HEK293T (cell line): ENCODE results near the gene LAMA3.
A peak's percentile ranks its signal among the peaks of the same experiment; 100 is the strongest.

ENCODE experiments used
- CTCF ChIA-PET: fragments of 350-600 bp; formaldehyde crosslinking; extraction: SDS; loops from one replicate; lab custom pipeline; 2021; ENCODE audit warnings: antibody characterized with exemption, inconsistent platforms; lab: Yijun Ruan, JAX
- POLR2A ChIA-PET: fragments of 350-600 bp; formaldehyde crosslinking; extraction: SDS; loops from one replicate; lab custom pipeline; 2020; ENCODE audit warnings: antibody characterized with exemption, inconsistent platforms; lab: Yijun Ruan, JAX
- DNase-seq: peaks from one replicate; pipeline ENCODE4 v3.0.0; 2012; ENCODE audit warnings: mixed read lengths; ENCODE audit errors: extremely low spot score
- ARNT ChIP-seq: fragments of 450-650 bp; IDR thresholded peaks from 2 replicates; pipeline ENCODE4 v1.6.1; 2017; ENCODE audit warnings: mild to moderate bottlenecking
- BHLHE40 ChIP-seq: fragments of 450-650 bp; IDR thresholded peaks from 2 replicates; pipeline ENCODE4 v1.6.1; 2016; ENCODE audit warnings: mild to moderate bottlenecking, moderate library complexity, borderline replicate concordance
- CTBP1 ChIP-seq: fragments of 450-650 bp; IDR thresholded peaks from 2 replicates; pipeline ENCODE4 v1.6.1; 2016; ENCODE audit warnings: borderline replicate concordance
- ELF4 ChIP-seq: fragments of 450-650 bp; IDR thresholded peaks from 2 replicates; pipeline ENCODE4 v1.6.1; 2017; ENCODE audit warnings: antibody characterized with exemption
- FOXA1 ChIP-seq: fragments of 450-650 bp; IDR thresholded peaks from 2 replicates; pipeline ENCODE4 v1.6.1; 2016; ENCODE audit warnings: mild to moderate bottlenecking
- FOXK2 ChIP-seq: fragments of 450-650 bp; IDR thresholded peaks from 2 replicates; pipeline ENCODE4 v1.6.1; 2016; ENCODE audit warnings: mild to moderate bottlenecking
- FOXM1 ChIP-seq: fragments of 450-650 bp; IDR thresholded peaks from 2 replicates; pipeline ENCODE4 v1.6.1; 2017; ENCODE audit warnings: mild to moderate bottlenecking, borderline replicate concordance
- HDGF ChIP-seq: fragments of 450-650 bp; IDR thresholded peaks from 2 replicates; pipeline ENCODE4 v1.6.1; 2017; ENCODE audit warnings: antibody characterized with exemption, borderline replicate concordance
- L3MBTL2 ChIP-seq: fragments of 450-650 bp; conservative IDR thresholded peaks from 2 replicates; pipeline ENCODE4 v1.6.1; 2016; ENCODE audit warnings: mild to moderate bottlenecking
- LEF1 ChIP-seq: fragments of 450-650 bp; IDR thresholded peaks from 2 replicates; pipeline ENCODE4 v1.6.1; 2017; ENCODE audit warnings: mild to moderate bottlenecking, borderline replicate concordance
- NFRKB ChIP-seq: fragments of 450-650 bp; IDR thresholded peaks from 2 replicates; pipeline ENCODE4 v1.6.1; 2016; ENCODE audit warnings: mild to moderate bottlenecking, moderate library complexity
- PKNOX1 ChIP-seq: fragments of 450-650 bp; IDR thresholded peaks from 2 replicates; pipeline ENCODE4 v1.6.1; 2016
- SP1 ChIP-seq: fragments of 450-650 bp; IDR thresholded peaks from 2 replicates; pipeline ENCODE4 v1.6.1; 2017
- SUZ12 ChIP-seq: fragments of 450-650 bp; IDR thresholded peaks from 2 replicates; pipeline ENCODE4 v1.6.1; 2016; ENCODE audit warnings: mild to moderate bottlenecking
- TARDBP ChIP-seq: fragments of 450-650 bp; IDR thresholded peaks from 2 replicates; pipeline ENCODE4 v1.6.1; 2016
- ZNF384 ChIP-seq: fragments of 450-650 bp; IDR thresholded peaks from 2 replicates; pipeline ENCODE4 v1.6.1; 2016

The LAMA3 gene

GRCh38 chr18:23956483-23956882 is 267.2 kb downstream of the LAMA3 start:
- ChIA-PET CTCF (no interaction called here), POLR2A (no interaction called here)
- no peak for DNase-seq
- TF ChIP-seq ZNF384 (no peak), ELF4 (no peak), BHLHE40 (no peak), FOXK2 (no peak), FOXM1 (no peak)

GRCh38 chr18:23958036-23958435 is 268.8 kb downstream of the LAMA3 start:
- ChIA-PET POLR2A (no interaction called here), CTCF (no interaction called here)
- TF ChIP-seq SP1 (no peak), PKNOX1 (no peak), FOXA1 (no peak), L3MBTL2 (no peak), SUZ12 (no peak), FOXK2 (no peak), CTBP1 (no peak), ELF4 (no peak), ARNT (no peak)
- DNase-seq: no peak

GRCh38 chr18:23963443-23964165 is 274.4 kb downstream of the LAMA3 start:
- no peak for DNase-seq
- ChIA-PET POLR2A (no interaction called here), CTCF (interaction anchor here (0.9 kb wide), 1 partner anchor 51 kb away, joined by 3 read pairs; no protein-coding TSS in a partner anchor)
- TF ChIP-seq BHLHE40 (no peak), ZNF384 (no peak), SP1 (no peak), CTBP1 (no peak), SUZ12 (no peak), FOXK2 (no peak), HDGF (no peak), FOXA1 (no peak), ELF4 (no peak), LEF1 (no peak)

- ChIA-PET POLR2A (no interaction called here), CTCF (no interaction called here)
- no peak for DNase-seq
- no peak for TF ChIP-seq SUZ12
- peak; percentile 33; the same call in 1 of the 2 replicates for TF ChIP-seq NFRKB
These were observed 275.3 kb downstream of the LAMA3 start for GRCh38 chr18:23964282-23965238.

- TF ChIP-seq TARDBP: no peak
- POLR2A ChIA-PET: no interaction called here
- no peak for DNase-seq
- CTCF ChIA-PET: no interaction called here
These were observed 277.7 kb downstream of the LAMA3 start for GRCh38 chr18:23966909-23967308.

- POLR2A ChIA-PET: no interaction called here
- TF ChIP-seq ZNF384: no peak
- no peak for TF ChIP-seq ELF4
- TF ChIP-seq HDGF: no peak
- TF ChIP-seq BHLHE40: no peak
- TF ChIP-seq NFRKB: no peak
- no peak for TF ChIP-seq FOXA1
- no peak for TF ChIP-seq LEF1
- no peak for TF ChIP-seq FOXK2
- TF ChIP-seq PKNOX1: no peak
- no peak for TF ChIP-seq L3MBTL2
- no peak for TF ChIP-seq FOXM1
- no peak for DNase-seq
- CTCF ChIA-PET: no interaction called here
These were observed 278.3 kb downstream of the LAMA3 start for GRCh38 chr18:23967321-23968089.
